ENCODE measurements around the gene DENND5A.
A peak's percentile ranks its signal among the peaks of the same experiment; 100 is the strongest.
"Not testable (repeated sequence)": the region's sequence is repeated elsewhere in the genome, so short reads cannot be mapped to it uniquely, and the experiment has no call there.

Gene DENND5A

GRCh38 chr11:9172389-9172788 is 92.8 kb downstream of the DENND5A start:
- DNase-seq = no peak

- DNase-seq = no peak
Observed at GRCh38 chr11:9170450-9170849, 94.7 kb downstream of the DENND5A start.

- no peak for DNase-seq
Observed at GRCh38 chr11:9169595-9170295, 95.4 kb downstream of the DENND5A start.

GRCh38 chr11:9161991-9162390 is 103.2 kb downstream of the DENND5A start:
- not testable (repeated sequence) for DNase-seq

- no peak for DNase-seq
Observed at GRCh38 chr11:9160166-9160565, 105.0 kb downstream of the DENND5A start.

- DNase-seq = no peak
Observed at GRCh38 chr11:9158898-9159391, 106.2 kb downstream of the DENND5A start.

- DNase-seq = no peak
Observed at GRCh38 chr11:9155930-9156329, 109.2 kb downstream of the DENND5A start.

- DNase-seq = no peak
Observed at GRCh38 chr11:9153651-9154050, 111.5 kb downstream of the DENND5A start.

GRCh38 chr11:9151631-9152030 is 113.5 kb downstream of the DENND5A start:
- no peak for DNase-seq

- DNase-seq = no peak
Observed at GRCh38 chr11:9150926-9151325, 114.2 kb downstream of the DENND5A start.

GRCh38 chr11:9150501-9150900 is 114.6 kb downstream of the DENND5A start:
- no peak for DNase-seq

GRCh38 chr11:9148727-9149126 is 116.4 kb downstream of the DENND5A start:
- DNase-seq = no peak

- no peak for DNase-seq
Observed at GRCh38 chr11:9148035-9148434, 117.1 kb downstream of the DENND5A start.

GRCh38 chr11:9146477-9146876 is 118.7 kb downstream of the DENND5A start:
- peak; percentile 19 for DNase-seq

GRCh38 chr11:9145283-9145682 is 119.9 kb downstream of the DENND5A start:
- DNase-seq = no peak

- DNase-seq = no peak
Observed at GRCh38 chr11:9144828-9145227, 120.3 kb downstream of the DENND5A start.

- DNase-seq = no peak
Observed at GRCh38 chr11:9143721-9144120, 121.4 kb downstream of the DENND5A start.

- DNase-seq = no peak
Observed at GRCh38 chr11:9142732-9143131, 122.4 kb downstream of the DENND5A start.

GRCh38 chr11:9141186-9141585 is 124.0 kb downstream of the DENND5A start:
- DNase-seq = no peak

GRCh38 chr11:9139628-9140357 is 125.4 kb downstream of the DENND5A start:
- DNase-seq = no peak

GRCh38 chr11:9138612-9139579 is 126.3 kb downstream of the DENND5A start:
- peak; percentile 95 for DNase-seq

GRCh38 chr11:9138133-9138453 is 127.1 kb downstream of the DENND5A start:
- DNase-seq = peak; percentile 95
